Stimulated activated CD8-positive, alpha-beta memory T cell treated with anti-CD3 and anti-CD28 coated beads, Interleukin-15, amount 100 ng/mL, for 48 hours (primary cell): ENCODE measurements around the gene ZIC4.

Source experiments
- DNase-seq, 2 donors: peaks; one replicate each; pipeline ENCODE4 v3.0.0-alpha.2; 2020; ENCODE audit warnings: low read depth in 2 of 2

Gene ZIC4

DNA sequence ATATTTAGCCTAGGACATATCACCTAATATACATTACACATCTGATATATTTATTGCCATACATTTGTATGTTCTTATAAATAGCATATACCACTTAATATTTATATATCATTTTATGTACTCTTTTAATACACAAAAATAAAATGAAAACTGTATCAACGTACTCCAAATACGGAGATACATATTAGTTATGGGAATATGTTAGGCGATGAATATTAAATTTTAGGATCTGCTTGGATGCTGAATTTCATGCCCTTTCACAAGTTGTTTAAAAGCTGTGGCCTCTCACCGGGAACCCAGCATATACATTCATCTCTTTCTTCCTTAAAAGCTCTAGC is 50.6 kb downstream of the ZIC4 start:
- DNase-seq, result no peak

DNA sequence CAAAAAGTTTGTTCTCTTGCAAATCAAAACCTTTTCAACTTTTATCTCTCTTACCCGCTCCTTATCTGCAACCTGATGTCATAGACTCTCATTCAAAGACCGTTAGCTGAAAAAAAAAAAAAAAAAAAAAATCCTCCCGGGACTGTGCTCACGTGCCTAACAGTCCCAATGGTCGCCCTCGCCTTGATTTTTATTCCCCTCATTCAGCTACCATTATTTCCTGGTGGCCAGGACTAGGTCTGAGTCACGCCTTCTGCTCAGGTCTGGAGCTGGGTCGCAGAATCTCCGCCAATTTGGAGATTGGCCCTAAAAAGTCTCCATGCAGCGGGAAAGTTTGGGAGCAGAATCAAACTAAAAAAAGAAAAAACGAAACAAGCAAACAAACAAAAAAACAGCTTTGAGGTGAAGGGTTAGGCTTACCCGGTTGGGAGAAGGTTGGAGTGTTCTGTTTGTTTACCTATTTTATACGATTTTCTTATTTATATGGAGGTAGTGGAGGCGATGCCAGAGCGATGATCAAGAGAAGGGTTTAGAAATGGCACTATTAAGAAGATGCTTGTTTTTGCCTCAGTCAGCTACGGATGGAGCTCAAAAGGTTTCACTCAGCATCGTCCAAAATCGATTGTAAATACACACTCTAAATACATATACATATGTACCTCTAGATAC is 51.1 kb downstream of the ZIC4 start:
- DNase-seq, result no peak

DNA sequence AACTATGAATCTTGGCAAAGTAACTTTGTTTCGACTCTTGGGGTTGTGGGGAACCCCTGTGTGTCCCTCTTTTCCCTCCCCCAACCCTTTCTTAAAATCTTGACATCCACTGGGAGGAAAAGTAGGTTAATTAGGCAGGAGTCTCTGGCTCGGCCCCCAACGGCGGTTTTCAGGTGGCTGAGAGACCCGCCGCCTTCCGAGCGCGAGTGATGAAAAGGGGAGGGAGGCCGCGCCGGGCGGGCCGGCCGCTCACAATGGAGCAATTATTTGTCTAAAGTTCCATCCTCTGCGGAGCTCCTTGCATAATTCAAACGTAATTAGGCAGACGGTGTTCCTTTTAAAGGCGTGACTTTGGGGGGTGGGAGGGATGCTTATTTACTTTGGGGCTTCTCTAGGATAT is 51.7 kb downstream of the ZIC4 start:
- DNase-seq, result no peak

DNA sequence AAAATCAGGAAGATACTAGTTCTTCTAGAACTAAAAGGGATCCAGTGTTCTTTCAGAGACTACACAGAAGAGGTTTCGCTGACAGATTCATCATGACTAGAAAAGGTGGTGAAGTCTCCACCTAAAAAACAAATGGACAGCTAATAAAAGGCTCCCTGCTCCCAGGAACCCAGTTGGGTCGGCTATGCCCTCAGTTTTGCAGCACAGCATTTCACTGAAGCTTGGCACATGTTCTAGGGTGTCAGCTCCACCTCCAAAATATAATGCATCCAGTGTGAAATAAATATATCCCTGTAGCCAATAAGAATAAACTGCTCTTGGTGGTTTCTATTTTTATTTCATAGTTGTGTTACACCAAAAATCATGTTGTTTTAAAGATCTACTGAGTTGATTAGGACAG is 55.0 kb downstream of the ZIC4 start:
- no peak for DNase-seq

DNA sequence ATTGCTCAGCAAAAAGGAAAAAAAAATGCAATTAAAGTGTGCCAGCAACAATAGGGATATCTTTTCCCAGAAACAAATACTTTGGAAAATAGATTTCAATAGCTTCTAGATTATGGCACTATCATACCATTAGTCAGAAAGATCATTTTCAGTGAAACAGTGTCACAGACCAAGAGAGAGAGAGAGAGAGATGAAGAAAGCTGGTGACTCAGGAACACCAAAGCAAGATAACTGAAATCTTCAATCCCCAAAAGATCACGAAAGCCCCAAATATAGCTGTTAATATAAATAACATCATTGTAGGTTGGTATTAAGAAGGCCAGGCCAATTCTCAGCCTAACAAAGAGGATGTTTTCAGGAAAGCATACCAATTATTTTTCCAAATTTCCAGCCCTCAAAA is 57.4 kb downstream of the ZIC4 start:
- no peak for DNase-seq

DNA sequence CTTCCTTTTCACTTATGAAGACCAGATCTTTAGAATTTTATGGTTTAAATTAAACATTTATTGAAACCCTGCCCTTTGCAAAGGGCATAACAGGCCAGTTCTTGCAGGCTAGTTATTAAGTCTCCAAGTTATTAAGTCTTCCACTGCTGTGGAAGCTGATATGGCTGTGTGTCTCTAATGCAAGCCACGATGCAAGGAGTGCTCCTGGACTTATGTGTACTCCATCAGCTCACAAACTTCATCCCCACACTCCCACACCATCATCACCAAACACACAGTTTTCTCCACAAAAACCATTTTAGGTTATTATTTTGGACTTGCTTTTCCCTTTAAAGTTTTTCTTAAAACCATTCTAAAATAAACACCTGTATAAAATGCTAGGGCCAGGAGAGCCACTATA is 62.4 kb downstream of the ZIC4 start:
- DNase-seq, result no peak

DNA sequence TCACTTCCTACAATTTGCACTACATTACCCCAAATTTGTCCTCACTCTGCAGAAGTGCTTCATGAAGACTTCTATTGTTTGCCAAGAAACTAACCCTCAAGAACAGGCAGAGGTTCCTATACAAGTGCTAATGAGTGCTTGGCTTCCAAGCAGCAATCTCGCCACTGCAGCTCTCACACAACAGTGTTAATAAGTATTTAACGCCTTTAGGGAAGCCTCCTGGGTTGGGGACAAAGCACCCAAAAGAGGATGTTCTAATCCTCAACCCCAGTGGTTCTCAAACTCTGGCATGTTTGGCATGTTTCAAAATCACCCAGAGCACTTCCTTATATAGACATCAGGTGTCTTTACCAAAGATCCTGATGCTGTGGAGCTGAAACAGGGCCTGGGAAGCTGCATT is 64.6 kb downstream of the ZIC4 start:
- no peak for DNase-seq

DNA sequence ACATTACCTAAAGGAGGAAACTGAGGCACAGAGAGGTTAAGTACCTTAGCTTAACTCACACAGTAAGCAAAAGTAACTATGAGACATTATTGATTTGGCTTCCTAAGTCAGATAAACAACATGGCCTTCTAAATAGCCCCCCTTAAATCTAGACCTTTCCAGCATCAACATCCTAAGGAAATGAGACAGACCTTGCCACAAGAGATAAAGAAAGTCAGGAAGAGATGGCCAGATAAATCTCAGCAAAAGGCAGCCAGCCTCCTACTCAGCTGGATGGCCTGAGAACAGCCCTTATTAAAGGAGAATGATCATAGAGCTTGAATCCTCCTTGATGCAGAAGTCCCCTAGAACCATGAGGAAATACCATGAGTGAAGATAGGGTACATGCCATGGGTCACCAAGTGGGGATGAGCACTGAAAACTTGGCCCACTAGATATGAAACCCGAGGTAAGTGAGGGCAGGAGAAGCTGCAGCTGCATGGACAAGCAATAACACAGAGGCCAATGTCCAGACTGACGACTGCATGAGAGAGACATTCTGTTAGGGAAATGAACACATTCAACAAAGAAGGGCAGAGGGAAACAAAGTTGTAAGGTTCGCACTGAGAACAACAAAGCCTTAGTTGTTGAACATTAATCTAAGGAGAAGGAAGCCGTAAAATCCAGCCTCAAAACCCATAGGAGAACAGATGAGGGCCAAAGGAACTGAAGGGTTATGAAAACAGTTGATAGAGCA is 69.6 kb downstream of the ZIC4 start:
- no peak for DNase-seq
